HepG2 (cell line): ENCODE data around the gene SNAP23. TPM values are rescaled to one million over a fixed set of nuclear protein-coding genes. Genes with fewer than 3 reads are reported as not detected.

Experiments
- BORCS8-MEF2B ChIP-seq: sonication (generic); formaldehyde crosslinking; IDR thresholded peaks from 2 replicates; pipeline ENCODE4 v1.8.0; 2022; ENCODE audit warnings: mild to moderate bottlenecking, missing genetic modification reagents
- CBFB ChIP-seq: sonication (generic); formaldehyde crosslinking; IDR thresholded peaks from 2 replicates; pipeline ENCODE4 v1.4.0; 2020; ENCODE audit warnings: missing genetic modification reagents
- FOXO1 ChIP-seq: sonication (generic); formaldehyde crosslinking; IDR thresholded peaks from 2 replicates; pipeline ENCODE4 v1.4.0; 2020; ENCODE audit warnings: missing genetic modification reagents
- ISL2 ChIP-seq: sonication (generic); formaldehyde crosslinking; IDR thresholded peaks from 2 replicates; pipeline ENCODE4 v1.5.0; 2020; ENCODE audit warnings: missing genetic modification reagents
- JUNB ChIP-seq: sonication (generic); formaldehyde crosslinking; IDR thresholded peaks from 2 replicates; pipeline ENCODE4 v1.8.0; 2022; ENCODE audit warnings: missing genetic modification reagents, mild to moderate bottlenecking, borderline replicate concordance
- KLF12 ChIP-seq: sonication (generic); formaldehyde crosslinking; IDR thresholded peaks from 2 replicates; pipeline ENCODE4 v1.4.0; 2020; ENCODE audit warnings: missing genetic modification reagents, borderline replicate concordance
- MAFG ChIP-seq: sonication (generic); formaldehyde crosslinking; IDR thresholded peaks from 2 replicates; pipeline ENCODE4 v1.5.1; 2020; ENCODE audit warnings: mild to moderate bottlenecking, missing genetic modification reagents
- PAWR ChIP-seq: sonication (generic); formaldehyde crosslinking; IDR thresholded peaks from 2 replicates; pipeline ENCODE4 v1.4.0; 2020; ENCODE audit warnings: missing genetic modification reagents, mild to moderate bottlenecking, borderline replicate concordance
- RAD21 ChIP-seq: fragments of 450-650 bp; formaldehyde crosslinking; IDR thresholded peaks from 2 replicates; pipeline ENCODE4 v1.5.0; 2020; ENCODE audit warnings: mild to moderate bottlenecking
- RAD51 ChIP-seq: fragments of 450-650 bp; IDR thresholded peaks from 2 replicates; pipeline ENCODE4 v1.6.1; 2016; ENCODE audit warnings: borderline replicate concordance
- SALL1 ChIP-seq: sonication (generic); formaldehyde crosslinking; IDR thresholded peaks from 2 replicates; pipeline ENCODE4 v1.8.0; 2022; ENCODE audit warnings: mild to moderate bottlenecking, missing genetic modification reagents
- SMC3 ChIP-seq: IDR thresholded peaks from 2 replicates; pipeline ENCODE4 v1.6.1; 2011; ENCODE audit warnings: low read length, improper control_type of control experiment
- SNAPC2 ChIP-seq: sonication (generic); formaldehyde crosslinking; IDR thresholded peaks from 2 replicates; pipeline ENCODE4 v1.8.1; 2022; ENCODE audit warnings: mild to moderate bottlenecking, missing genetic modification reagents
- ZBTB42 ChIP-seq: sonication (generic); formaldehyde crosslinking; IDR thresholded peaks from 2 replicates; pipeline ENCODE4 v1.5.0; 2020; ENCODE audit warnings: mild to moderate bottlenecking, missing genetic modification reagents
- ZFAT ChIP-seq: sonication (generic); formaldehyde crosslinking; conservative IDR thresholded peaks from 2 replicates; pipeline ENCODE4 v1.8.1; 2023; ENCODE audit warnings: missing genetic modification reagents, inconsistent platforms
- ZMYM3 ChIP-seq: sonication (generic); formaldehyde crosslinking; IDR thresholded peaks from 2 replicates; pipeline ENCODE4 v1.5.1; 2020; ENCODE audit warnings: mild to moderate bottlenecking, missing genetic modification reagents
- ZNF335 ChIP-seq: sonication (generic); formaldehyde crosslinking; IDR thresholded peaks from 2 replicates; pipeline ENCODE4 v1.4.0; 2020; ENCODE audit warnings: missing genetic modification reagents
- ZNF556 ChIP-seq: sonication (generic); formaldehyde crosslinking; IDR thresholded peaks from 2 replicates; pipeline ENCODE4 v1.4.0; 2020; ENCODE audit warnings: mild to moderate bottlenecking, missing genetic modification reagents, borderline replicate concordance
- ZNF572 ChIP-seq: sonication (generic); formaldehyde crosslinking; IDR thresholded peaks from 2 replicates; pipeline ENCODE4 v1.5.1; 2020; ENCODE audit warnings: mild to moderate bottlenecking, missing genetic modification reagents
- ZNF83 ChIP-seq: sonication (generic); formaldehyde crosslinking; IDR thresholded peaks from 2 replicates; pipeline ENCODE4 v1.4.0; 2020; ENCODE audit warnings: missing genetic modification reagents, mild to moderate bottlenecking, borderline replicate concordance
- polyA plus RNA-seq, 8 experiments: library from polyadenylated mRNA; depleted of rRNA in 3 of 8; stranded (reverse) in 7 of 8; unstranded in 1 of 8; fragments of >200 nt; fragmentation: Illumina TruSeq in 4 of 8; extraction: Trizol in 4 of 8; gene quantifications; 2 replicates each; pipeline versions ENCODE4 v1.2.1 to v1.2.3, GENCODE V29; 2011 to 2016; ENCODE audit warnings: low read depth in 4 of 8, missing spikeins in 1 of 8, mixed read lengths in 1 of 8; ENCODE audit not compliant: insufficient read depth in 1 of 8
- total RNA-seq, 5 experiments: library from RNA; depleted of rRNA; stranded (reverse); fragments of >200 nt; fragmentation: Illumina TruSeq; extraction: Trizol; gene quantifications; 2 replicates each; pipeline ENCODE4 v1.2.3, GENCODE V29; 2016; ENCODE audit warnings: low read depth in 1 of 5
- TF ChIP-seq, protein P1 (sequence below): sonication (generic); formaldehyde crosslinking; IDR thresholded peaks from 2 replicates; pipeline ENCODE4 v1.8.0; 2022; ENCODE audit warnings: missing genetic modification reagents, mild to moderate bottlenecking, inconsistent platforms, borderline replicate concordance
- TF ChIP-seq, protein P2 (sequence below): sonication (generic); formaldehyde crosslinking; IDR thresholded peaks from 2 replicates; pipeline ENCODE4 v1.8.0; 2022; ENCODE audit warnings: mild to moderate bottlenecking, missing genetic modification reagents, moderate library complexity
- TF ChIP-seq, protein P3 (sequence below): IDR thresholded peaks from 2 replicates; pipeline ENCODE4 v1.6.1; 2012; ENCODE audit warnings: inconsistent platforms
- TF ChIP-seq, protein P4 (sequence below): sonication (generic); formaldehyde crosslinking; conservative IDR thresholded peaks from 2 replicates; pipeline ENCODE4 v1.8.0; 2022; ENCODE audit warnings: mild to moderate bottlenecking, moderate library complexity, missing genetic modification reagents

Gene SNAP23
- total and polyA plus RNA-seq, 2 of the 13 experiments (the other 11 are each of a cell fraction or from before 2014, with no cell fraction given): 37.0 to 101 TPM

DNA sequence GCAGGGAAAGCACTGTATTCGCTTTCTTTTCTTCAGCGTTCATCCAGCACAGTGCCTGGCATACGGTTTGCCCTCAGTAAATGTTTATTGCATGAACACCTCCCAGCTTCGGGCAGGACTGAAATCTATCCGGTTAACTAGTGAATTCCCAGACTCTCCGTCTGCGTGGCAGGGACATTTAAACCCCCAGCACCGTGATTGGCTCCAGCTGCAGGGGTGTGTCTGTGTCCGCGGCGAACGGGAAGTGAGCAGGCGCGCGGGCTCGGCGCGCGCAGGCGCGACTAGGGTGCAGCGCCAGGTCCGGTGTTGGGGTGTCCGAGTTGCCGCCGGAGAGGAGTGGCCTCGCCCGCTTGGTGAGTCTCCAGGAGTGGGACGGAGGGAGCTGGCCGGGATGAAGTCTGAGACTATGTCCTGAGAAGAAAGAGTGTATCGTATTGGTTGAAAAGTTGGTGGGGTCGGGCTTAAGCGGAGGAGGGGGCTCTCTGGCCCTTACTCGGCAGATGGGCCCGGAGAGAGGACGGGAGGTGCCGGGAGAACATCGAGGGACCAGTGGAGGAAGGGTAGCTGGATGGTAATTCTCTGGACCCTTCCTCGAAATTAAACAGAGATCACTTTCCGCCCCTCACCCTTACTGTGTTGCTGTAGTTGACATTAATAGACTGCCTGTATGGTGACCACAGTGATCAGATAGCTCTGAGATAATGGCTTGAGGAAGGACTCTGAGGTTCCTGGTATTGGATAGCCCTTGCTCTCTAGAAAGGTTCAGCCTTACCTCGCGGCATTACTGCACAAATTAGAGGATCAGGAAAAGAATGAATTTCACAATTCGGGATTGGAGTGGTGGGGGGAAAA, at the start of gene SNAP23 (continued):
- TF ChIP-seq ZMYM3 (CRISPR knock-in tag) (0 out of 2 replicates have a peak, but pooled peaks have one; percentile 47), ZNF335 (CRISPR knock-in tag) (peak; percentile 98), SALL1 (CRISPR knock-in tag) (peak; percentile 71), KLF12 (CRISPR knock-in tag) (no peak), ISL2 (no peak; the same call in 1 of the 2 replicates), CBFB (CRISPR knock-in tag) (no peak), ZFAT (CRISPR knock-in tag) (no peak), ZNF556 (CRISPR knock-in tag) (no peak), ZNF572 (CRISPR knock-in tag) (0 out of 2 replicates have a peak, but pooled peaks have one; percentile 26), ZBTB42 (CRISPR knock-in tag) (no peak), MAFG (CRISPR knock-in tag) (no peak), ZNF83 (peak; percentile 68; the same call in 1 of the 2 replicates), PAWR (CRISPR knock-in tag) (no peak), RAD51 (no peak), SNAPC2 (CRISPR knock-in tag) (0 out of 2 replicates have a peak, but pooled peaks have one; percentile 25), JUNB (CRISPR knock-in tag) (no peak), FOXO1 (peak; percentile 47), SMC3 (no peak), BORCS8-MEF2B (CRISPR knock-in tag) (no peak), RAD21 (no peak; the same call in 1 of the 2 replicates)
- TF ChIP-seq, protein P1, sequence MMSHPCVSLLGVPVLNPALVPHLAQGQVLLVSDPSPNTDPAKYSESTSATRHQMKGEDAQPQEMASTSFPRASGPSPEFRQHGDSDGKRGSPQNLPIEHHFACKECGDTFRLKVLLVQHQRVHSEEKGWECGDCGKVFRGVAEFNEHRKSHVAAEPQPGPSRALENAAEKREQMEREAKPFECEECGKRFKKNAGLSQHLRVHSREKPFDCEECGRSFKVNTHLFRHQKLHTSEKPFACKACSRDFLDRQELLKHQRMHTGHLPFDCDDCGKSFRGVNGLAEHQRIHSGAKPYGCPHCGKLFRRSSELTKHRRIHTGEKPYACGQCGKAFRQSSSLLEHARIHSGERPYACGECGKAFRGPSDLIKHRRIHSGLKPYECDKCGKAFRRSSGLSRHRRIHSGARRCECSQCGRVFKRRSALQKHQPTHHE: no peak
- TF ChIP-seq, protein P2, sequence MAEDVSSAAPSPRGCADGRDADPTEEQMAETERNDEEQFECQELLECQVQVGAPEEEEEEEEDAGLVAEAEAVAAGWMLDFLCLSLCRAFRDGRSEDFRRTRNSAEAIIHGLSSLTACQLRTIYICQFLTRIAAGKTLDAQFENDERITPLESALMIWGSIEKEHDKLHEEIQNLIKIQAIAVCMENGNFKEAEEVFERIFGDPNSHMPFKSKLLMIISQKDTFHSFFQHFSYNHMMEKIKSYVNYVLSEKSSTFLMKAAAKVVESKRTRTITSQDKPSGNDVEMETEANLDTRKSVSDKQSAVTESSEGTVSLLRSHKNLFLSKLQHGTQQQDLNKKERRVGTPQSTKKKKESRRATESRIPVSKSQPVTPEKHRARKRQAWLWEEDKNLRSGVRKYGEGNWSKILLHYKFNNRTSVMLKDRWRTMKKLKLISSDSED (CRISPR knock-in tag): no peak
- TF ChIP-seq, protein P3, sequence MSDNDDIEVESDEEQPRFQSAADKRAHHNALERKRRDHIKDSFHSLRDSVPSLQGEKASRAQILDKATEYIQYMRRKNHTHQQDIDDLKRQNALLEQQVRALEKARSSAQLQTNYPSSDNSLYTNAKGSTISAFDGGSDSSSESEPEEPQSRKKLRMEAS: peak; percentile 79
- TF ChIP-seq, protein P4, sequence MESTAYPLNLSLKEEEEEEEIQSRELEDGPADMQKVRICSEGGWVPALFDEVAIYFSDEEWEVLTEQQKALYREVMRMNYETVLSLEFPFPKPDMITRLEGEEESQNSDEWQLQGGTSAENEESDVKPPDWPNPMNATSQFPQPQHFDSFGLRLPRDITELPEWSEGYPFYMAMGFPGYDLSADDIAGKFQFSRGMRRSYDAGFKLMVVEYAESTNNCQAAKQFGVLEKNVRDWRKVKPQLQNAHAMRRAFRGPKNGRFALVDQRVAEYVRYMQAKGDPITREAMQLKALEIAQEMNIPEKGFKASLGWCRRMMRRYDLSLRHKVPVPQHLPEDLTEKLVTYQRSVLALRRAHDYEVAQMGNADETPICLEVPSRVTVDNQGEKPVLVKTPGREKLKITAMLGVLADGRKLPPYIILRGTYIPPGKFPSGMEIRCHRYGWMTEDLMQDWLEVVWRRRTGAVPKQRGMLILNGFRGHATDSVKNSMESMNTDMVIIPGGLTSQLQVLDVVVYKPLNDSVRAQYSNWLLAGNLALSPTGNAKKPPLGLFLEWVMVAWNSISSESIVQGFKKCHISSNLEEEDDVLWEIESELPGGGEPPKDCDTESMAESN (CRISPR knock-in tag): no peak
